Upper lobe of right lung (tissue), 1 donor: ENCODE data around the gene ELAPOR1. TPM values are rescaled to one million over a fixed set of nuclear protein-coding genes. Genes with fewer than 3 reads are reported as not detected.

Experiments
- ATAC-seq: fragments of 200-7000 bp; cut with Tn5 transposase; one replicate; pipeline ENCODE4 v1.9.1; 2020; ENCODE audit warnings: mild to moderate bottlenecking, moderate library complexity
- DNase-seq: peaks from one replicate; pipeline ENCODE4 v3.0.0-alpha.2; 2020
- H3K27ac ChIP-seq: fragments of 200-600 bp; one replicate; pipeline ENCODE4 v1.8.0; 2022
- H3K27me3 ChIP-seq: fragments of 200-600 bp; one replicate; pipeline ENCODE4 v1.8.0; 2022; ENCODE audit warnings: mild to moderate bottlenecking
- H3K36me3 ChIP-seq: fragments of 200-600 bp; one replicate; pipeline ENCODE4 v1.8.0; 2022
- H3K4me1 ChIP-seq: fragments of 200-600 bp; one replicate; pipeline ENCODE4 v1.8.0; 2022
- H3K4me3 ChIP-seq: fragments of 200-600 bp; one replicate; pipeline ENCODE4 v1.8.0; 2022; ENCODE audit warnings: mild to moderate bottlenecking
- H3K9me3 ChIP-seq: fragments of 200-600 bp; one replicate; pipeline ENCODE4 v1.8.0; 2022
- CTCF ChIP-seq: fragments of 200-600 bp; IDR thresholded peaks from one replicate; pipeline ENCODE4 v1.8.0; 2022; ENCODE audit warnings: antibody characterized with exemption
- intact Hi-C: fragments of 100-400 bp; cut with DNase I; formaldehyde crosslinking; loops from one replicate; pipeline ENCODE4 v1.11.0; 2022
- total RNA-seq: library from RNA; stranded (reverse); fragmentation: NEBNext Ultra II Directional; extraction: Animal tissue kit (Norgen Biotek cat#: 25700); gene quantifications from one replicate; pipeline ENCODE4 v1.2.1, GENCODE V29; 2021
- donor health status: DM: no; HTN: yes; CAD: no; lungs with severe emphysema.

The ELAPOR1 gene
- total RNA-seq, 1 donor from 2014 or later, result 5.6 TPM

DNA sequence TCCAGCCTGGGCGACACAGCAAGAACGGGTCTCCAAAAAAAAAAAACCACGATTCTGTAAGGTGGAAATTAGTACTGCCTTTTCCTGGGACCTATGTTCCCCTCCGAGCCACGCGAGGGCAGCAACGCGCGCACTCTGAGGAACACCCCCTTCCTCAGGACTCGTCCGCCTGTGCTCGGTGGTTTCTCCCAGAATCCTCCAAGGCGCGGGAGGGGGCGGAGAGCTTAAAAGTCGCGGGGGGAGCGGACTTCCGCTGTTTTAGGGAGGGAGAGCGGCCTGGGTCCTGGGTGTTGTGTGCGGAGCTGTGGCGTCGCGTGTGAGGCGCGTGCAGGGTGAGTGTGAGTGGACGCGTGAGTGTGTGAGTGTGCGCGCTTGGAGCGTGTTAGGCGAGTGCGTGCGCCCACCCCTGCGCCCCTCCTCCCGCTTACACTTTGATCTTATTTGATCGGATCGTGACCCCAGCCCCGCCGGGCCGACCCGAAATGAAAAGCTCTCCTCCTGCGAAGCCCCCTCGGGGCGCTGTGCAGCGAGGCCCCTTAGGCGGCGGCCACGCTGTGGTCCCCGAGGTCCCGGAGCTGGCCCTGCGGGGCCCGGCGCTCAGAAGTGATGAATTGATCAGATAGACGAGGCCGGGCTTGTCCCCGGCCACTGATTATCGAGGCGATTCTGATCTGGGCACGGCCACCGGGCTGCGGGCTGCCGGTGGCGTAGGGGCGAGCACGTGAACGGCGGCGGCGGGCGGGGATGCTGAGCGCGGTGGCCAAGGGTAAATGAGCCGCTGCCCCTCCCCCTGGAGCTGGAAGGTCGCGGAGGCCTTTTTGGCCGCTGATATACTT lies 13.8 kb upstream of the ELAPOR1 start:
- Histone ChIP-seq H3K36me3 (peaks cover 5% of the 10 kb centered on the region), H3K4me3 (peak overlapping the region; percentile 100), H3K27me3 (no peaks in the 10 kb centered on the region), H3K27ac (peak overlapping the region; percentile 99), H3K9me3 (no peaks in the 10 kb centered on the region), H3K4me1 (peaks cover 19% of the 10 kb centered on the region)
- TF ChIP-seq CTCF, result peak; percentile 85
- ATAC-seq (peak; percentile 99), DNase-seq (peak; percentile 98)
- intact Hi-C loops, result no loop called here

DNA sequence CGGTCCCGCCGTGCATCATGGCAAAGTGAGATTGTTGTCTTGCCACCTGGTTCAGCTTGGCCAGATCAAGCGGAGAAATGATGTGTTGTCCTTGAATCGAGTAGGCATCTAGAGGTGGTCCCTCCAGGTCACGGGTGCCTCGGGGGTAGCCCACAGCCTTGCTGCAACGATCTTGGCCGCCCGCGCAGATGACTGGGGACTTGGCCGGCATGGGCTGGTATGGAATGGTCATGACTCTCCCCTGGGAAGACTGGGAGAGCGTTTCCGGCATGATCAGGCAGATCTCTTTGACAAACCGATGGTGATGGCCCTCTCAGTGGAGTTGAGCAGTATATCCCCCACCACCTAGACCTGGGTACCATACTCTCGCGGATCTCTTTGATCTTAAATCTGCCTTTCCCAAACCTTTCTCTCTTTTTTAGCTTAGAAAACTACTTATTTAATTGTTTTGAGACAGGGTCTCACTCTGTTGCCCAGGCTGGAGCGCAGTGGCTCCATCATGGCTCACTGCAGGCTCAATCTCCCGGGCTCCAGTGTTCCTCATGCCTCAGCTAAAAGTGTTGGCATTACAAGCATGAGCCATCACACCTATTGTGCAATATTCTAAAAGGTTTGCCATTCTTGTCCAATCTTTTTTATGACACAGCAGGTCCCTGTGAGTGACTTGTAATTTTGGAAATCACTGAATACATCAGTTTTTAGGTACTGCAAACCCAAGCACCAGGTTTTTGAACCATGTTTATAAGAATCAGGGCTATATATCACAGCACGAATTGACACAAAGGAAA lies 9.4 kb upstream of the ELAPOR1 start:
- Histone ChIP-seq H3K36me3 (no peaks in the 10 kb centered on the region), H3K27me3 (no peaks in the 10 kb centered on the region), H3K9me3 (no peaks in the 10 kb centered on the region), H3K4me1 (peaks cover 12% of the 10 kb centered on the region), H3K27ac (no peak overlapping the region), H3K4me3 (no peak overlapping the region)
- intact Hi-C loops, result no loop called here
- ATAC-seq, result no peak
- no peak for TF ChIP-seq CTCF
- no peak for DNase-seq

DNA sequence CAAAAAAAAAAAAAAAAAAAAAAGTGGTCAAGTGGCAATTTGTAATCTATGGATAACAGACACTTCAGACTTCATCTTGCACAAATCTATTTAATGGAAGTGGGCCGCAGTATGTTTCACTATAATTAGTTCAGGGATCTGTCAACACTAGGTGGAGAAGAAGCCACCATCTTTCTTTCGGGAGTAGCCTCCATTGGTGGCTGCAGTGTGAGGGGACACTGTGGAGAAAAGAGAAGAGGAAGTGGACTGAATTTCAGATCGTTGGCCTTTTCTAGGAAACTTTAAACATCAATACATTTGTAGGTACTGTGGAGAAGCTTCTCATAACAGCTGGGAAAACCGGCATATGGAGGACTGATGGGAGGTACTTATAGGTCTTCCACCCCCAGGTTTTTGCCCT lies 8.0 kb upstream of the ELAPOR1 start:
- DNase-seq (no peak), ATAC-seq (no peak)
- no peaks in the 10 kb centered on the region for H3K36me3 ChIP-seq
- no peak for TF ChIP-seq CTCF
- no peak overlapping the region for H3K4me3 ChIP-seq
- peaks cover 9% of the 10 kb centered on the region for H3K4me1 ChIP-seq
- intact Hi-C loops, result no loop called here
- no peak overlapping the region for H3K27ac ChIP-seq
- no peaks in the 10 kb centered on the region for H3K27me3 ChIP-seq
- H3K9me3 ChIP-seq, result no peaks in the 10 kb centered on the region

DNA sequence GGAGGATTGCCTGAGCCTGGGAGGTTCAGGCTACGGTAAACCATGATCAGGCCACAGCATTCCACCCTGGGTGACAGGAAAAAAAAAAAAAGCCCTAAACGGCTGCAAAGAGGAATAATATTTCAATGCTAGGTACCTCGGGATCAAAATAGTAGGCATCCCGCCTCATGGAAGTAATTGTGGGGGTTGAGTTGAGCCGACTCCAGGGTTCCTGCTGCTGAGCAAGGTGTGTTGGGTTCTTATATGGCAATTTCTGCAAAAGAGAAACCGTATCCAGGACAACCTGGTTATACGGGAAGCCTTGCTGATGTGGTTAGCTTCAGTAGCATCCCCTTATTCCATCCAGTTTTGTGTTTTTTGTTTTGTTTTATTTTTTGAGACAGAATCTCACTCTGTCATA lies 6.1 kb upstream of the ELAPOR1 start:
- H3K9me3 ChIP-seq, result no peaks in the 10 kb centered on the region
- no peak overlapping the region for H3K27ac ChIP-seq
- no peak for TF ChIP-seq CTCF
- intact Hi-C loops, result no loop called here
- H3K36me3 ChIP-seq, result no peaks in the 10 kb centered on the region
- DNase-seq, result no peak
- H3K27me3 ChIP-seq, result no peaks in the 10 kb centered on the region
- H3K4me3 ChIP-seq, result no peak overlapping the region
- no peak for ATAC-seq
- H3K4me1 ChIP-seq, result peaks cover 8% of the 10 kb centered on the region

DNA sequence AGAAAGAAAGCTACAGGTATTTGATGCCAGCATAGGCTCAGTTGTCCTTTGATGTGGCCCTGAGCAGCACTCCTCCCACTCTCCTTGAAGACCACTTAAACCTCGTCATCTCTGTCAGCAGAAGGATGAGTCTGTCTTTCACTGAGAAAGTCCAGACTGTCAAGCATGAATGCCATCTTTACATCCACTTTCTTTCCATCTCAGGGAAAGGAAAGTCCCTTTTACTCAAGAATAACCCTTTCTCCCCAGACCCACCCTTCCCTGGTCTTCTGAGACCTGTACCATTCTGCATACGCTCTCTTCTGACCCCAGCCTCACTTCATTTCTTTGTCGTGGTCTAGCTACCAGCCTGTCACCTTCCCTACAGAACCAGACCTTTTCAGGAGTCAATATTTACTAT lies 4.0 kb upstream of the ELAPOR1 start:
- no peak for ATAC-seq
- H3K27me3 ChIP-seq, result peaks cover 15% of the 10 kb centered on the region
- H3K27ac ChIP-seq, result no peak overlapping the region
- no peak for TF ChIP-seq CTCF
- no peaks in the 10 kb centered on the region for H3K36me3 ChIP-seq
- no peak for DNase-seq
- intact Hi-C loops, result no loop called here
- no peaks in the 10 kb centered on the region for H3K9me3 ChIP-seq
- H3K4me3 ChIP-seq, result no peak overlapping the region
- H3K4me1 ChIP-seq, result peaks cover 19% of the 10 kb centered on the region
